Neuronal stem cell (in vitro differentiated cells): ENCODE measurements around the gene OPRD1.

Source experiments
- DNase-seq: peaks from one replicate; pipeline ENCODE4 v3.0.0-alpha.2; 2013; ENCODE audit warnings: low spot score
- H2AFZ ChIP-seq: one replicate; pipeline ENCODE4 v1.6.1; 2013; ENCODE audit warnings: mild to moderate bottlenecking, low read length, inconsistent platforms
- H2AK5ac ChIP-seq: 2 replicates; pipeline ENCODE4 v1.6.1; 2013; ENCODE audit warnings: low read depth, mild to moderate bottlenecking, inconsistent platforms, low read length, moderate library complexity, mixed read lengths
- H2BK120ac ChIP-seq: 2 replicates; pipeline ENCODE4 v1.6.1; 2013; ENCODE audit warnings: low read depth, mild to moderate bottlenecking, inconsistent platforms, low read length, moderate library complexity, mixed read lengths
- H2BK12ac ChIP-seq: one replicate; pipeline ENCODE4 v1.6.1; 2013; ENCODE audit warnings: low read length, inconsistent platforms
- H2BK15ac ChIP-seq: 2 replicates; pipeline ENCODE4 v1.6.1; 2013; ENCODE audit warnings: mild to moderate bottlenecking, low read length, inconsistent platforms, mixed read lengths
- H2BK5ac ChIP-seq: one replicate; pipeline ENCODE4 v1.6.1; 2013; ENCODE audit warnings: inconsistent platforms, mild to moderate bottlenecking, low read length, moderate library complexity
- H3K14ac ChIP-seq: one replicate; pipeline ENCODE4 v1.6.1; 2013; ENCODE audit warnings: low read length, inconsistent platforms
- H3K18ac ChIP-seq: 2 replicates; pipeline ENCODE4 v1.6.1; 2013; ENCODE audit warnings: low read length, inconsistent platforms
- H3K23ac ChIP-seq: 2 replicates; pipeline ENCODE4 v1.6.1; 2013; ENCODE audit warnings: low read depth, mild to moderate bottlenecking, mixed read lengths, low read length, inconsistent platforms; ENCODE audit not compliant: poor library complexity
- H3K27ac ChIP-seq: replicated peaks from 3 replicates; pipeline ENCODE4 v1.5.1; 2013; ENCODE audit warnings: low read length, inconsistent platforms
- H3K27me3 ChIP-seq, 3 experiments: 2 replicates each; pipeline ENCODE4 v1.6.1; 2013; ENCODE audit warnings: low read length in 3 of 3, mild to moderate bottlenecking in 2 of 3, inconsistent platforms in 1 of 3, low read depth in 1 of 3, mixed read lengths in 1 of 3, moderate library complexity in 1 of 3; ENCODE audit not compliant: control insufficient read depth in 3 of 3, insufficient read depth in 3 of 3
- H3K36me3 ChIP-seq, 2 donors: replicated peaks in 1 of 2; 2 replicates each; pipeline ENCODE4 v1.6.1; 2013; ENCODE audit warnings: low read length in 2 of 2; ENCODE audit not compliant: control insufficient read depth in 2 of 2, insufficient read depth in 2 of 2
- H3K4ac ChIP-seq: 2 replicates; pipeline ENCODE4 v1.6.1; 2013; ENCODE audit warnings: inconsistent platforms, mild to moderate bottlenecking, low read length, moderate library complexity
- H3K4me1 ChIP-seq, 2 donors: 1 replicate in 1 of 2; 2 replicates in 1 of 2; pipeline ENCODE4 v1.6.1; 2013; ENCODE audit warnings: low read length in 2 of 2, low read depth in 1 of 2; ENCODE audit not compliant: control insufficient read depth in 2 of 2, insufficient read depth in 1 of 2
- H3K4me2 ChIP-seq: one replicate; pipeline ENCODE4 v1.6.1; 2013; ENCODE audit warnings: mild to moderate bottlenecking, low read length, inconsistent platforms; ENCODE audit not compliant: insufficient read depth, poor library complexity, severe bottlenecking
- H3K4me3 ChIP-seq, 2 donors: 2 replicates each; pipeline ENCODE4 v1.5.1; 2013; ENCODE audit warnings: low read length in 2 of 2, mild to moderate bottlenecking in 2 of 2, inconsistent platforms in 1 of 2, moderate library complexity in 1 of 2
- H3K79me1 ChIP-seq: one replicate; pipeline ENCODE4 v1.6.1; 2013; ENCODE audit warnings: low read depth, mild to moderate bottlenecking, inconsistent platforms, low read length, moderate library complexity
- H3K9ac ChIP-seq: one replicate; pipeline ENCODE4 v1.6.1; 2013; ENCODE audit warnings: mild to moderate bottlenecking, low read depth, low read length, inconsistent platforms; ENCODE audit not compliant: poor library complexity
- H3K9me3 ChIP-seq, 2 donors: replicated peaks in 1 of 2; 2 replicates each; pipeline versions ENCODE3 to v1.6.1; 2013; ENCODE audit warnings: low read length in 2 of 2, mild to moderate bottlenecking in 2 of 2, inconsistent platforms in 1 of 2, low read depth in 1 of 2, mixed read lengths in 1 of 2, moderate library complexity in 1 of 2; ENCODE audit not compliant: control insufficient read depth in 2 of 2, insufficient read depth in 1 of 2
- H4K8ac ChIP-seq: one replicate; pipeline ENCODE4 v1.6.1; 2013; ENCODE audit warnings: low read depth, mild to moderate bottlenecking, inconsistent platforms, low read length, moderate library complexity
- H4K91ac ChIP-seq: one replicate; pipeline ENCODE4 v1.6.1; 2013; ENCODE audit warnings: low read length, low read depth, mild to moderate bottlenecking, inconsistent platforms; ENCODE audit not compliant: poor library complexity
- WGBS, 2 donors: extraction: QIAGEN DNeasy Blood & Tissue Kit; methylation state at CpG; one replicate each; pipeline ENCODE4 v1.1.7; 2013; ENCODE audit warnings: missing lambda C conversion rate in 2 of 2, mixed read lengths in 1 of 2; ENCODE audit not compliant: insufficient read length in 2 of 2, insufficient replicate concordance in 1 of 2; ENCODE audit errors: extremely low coverage in 2 of 2; 5-methylcytosine and 5-hydroxymethylcytosine counted together

Gene OPRD1

DNA sequence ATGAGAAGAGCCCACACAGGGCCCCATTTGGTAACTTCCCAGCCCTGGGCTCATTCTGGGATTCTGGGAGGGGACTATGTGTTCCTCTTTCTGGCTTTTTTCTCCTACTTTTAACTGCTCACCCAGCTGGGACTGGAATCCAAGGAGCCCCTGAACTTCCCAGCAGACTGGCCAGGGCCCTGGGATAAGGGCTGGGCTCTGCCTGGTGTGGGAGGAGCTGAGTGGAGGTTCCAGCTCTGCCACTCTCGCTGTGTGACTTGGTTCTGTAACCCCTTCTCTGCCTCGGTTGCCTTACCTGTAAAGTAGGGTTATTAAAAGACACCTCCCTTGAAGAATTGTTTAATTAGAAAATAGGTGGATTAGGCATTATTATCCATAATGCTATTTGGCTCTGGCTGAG lies 82.8 kb downstream of the OPRD1 start:
- no peak overlapping the region for H2BK120ac ChIP-seq
- WGBS, 2 donors, result no CpG with 5 or more reads among the region's 2 CpGs

DNA sequence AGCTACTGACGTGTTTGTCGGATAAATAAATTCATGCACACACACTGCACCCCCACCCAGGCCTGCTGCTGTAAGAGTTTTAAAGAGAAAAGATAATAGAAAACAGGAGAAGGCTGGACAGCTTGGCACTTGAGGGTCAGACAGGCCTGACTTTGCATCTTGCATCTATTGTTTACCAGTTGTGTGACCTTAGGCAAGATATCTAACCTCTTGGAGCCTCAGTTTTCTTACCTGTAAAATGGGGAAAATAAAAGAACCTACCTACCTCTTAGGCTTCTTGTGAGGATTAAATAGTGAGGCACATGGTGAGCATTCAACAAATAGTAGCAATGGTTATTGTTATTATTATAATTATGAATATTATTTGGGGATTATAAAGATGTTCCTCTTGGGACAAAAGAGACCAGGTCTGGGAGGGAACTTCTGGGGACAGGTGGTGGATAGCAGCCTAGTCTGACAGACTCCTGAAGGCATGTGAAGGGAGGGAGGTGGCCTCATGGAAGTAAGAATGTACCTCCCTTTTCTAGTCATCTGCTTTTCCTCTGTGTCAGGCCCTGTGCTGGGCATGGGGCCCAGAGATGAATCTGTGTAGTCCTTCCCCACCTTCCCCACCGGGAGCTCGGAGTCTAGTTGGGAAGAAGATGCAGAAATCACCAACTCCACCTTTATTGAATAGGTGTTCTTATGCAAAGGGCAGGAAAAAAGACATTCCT lies 84.1 kb downstream of the OPRD1 start:
- H3K4me1 ChIP-seq, result no peaks in the 10 kb centered on the region
- no peak overlapping the region for H2AFZ ChIP-seq
- no peaks in the 10 kb centered on the region for H3K36me3 ChIP-seq
- no peak overlapping the region for H2AK5ac ChIP-seq
- DNase-seq, result no peak
- no peak overlapping the region for H4K91ac ChIP-seq
- H3K14ac ChIP-seq, result no peak overlapping the region
- no peak overlapping the region for H3K9ac ChIP-seq
- no peak overlapping the region for H2BK12ac ChIP-seq
- H3K4me2 ChIP-seq, result no peak overlapping the region
- no peak overlapping the region for H3K4ac ChIP-seq
- no peaks in the 10 kb centered on the region for H3K9me3 ChIP-seq
- peaks cover 0 to 18% (median 0%) of the 10 kb centered on the region in 3 experiments for H3K27me3 ChIP-seq
- WGBS, 2 donors, result no CpG with 5 or more reads among the region's 4 CpGs
- no peak overlapping the region for H3K23ac ChIP-seq
- H3K79me1 ChIP-seq, result no peaks in the 10 kb centered on the region
- H3K27ac ChIP-seq, result no peak overlapping the region
- H3K18ac ChIP-seq, result no peak overlapping the region
- no peak overlapping the region for H4K8ac ChIP-seq
- no peak overlapping the region for H2BK5ac ChIP-seq
- no peak overlapping the region for H2BK120ac ChIP-seq
- no peak overlapping the region for H2BK15ac ChIP-seq
- no peak overlapping the region for H3K4me3 ChIP-seq

More for the DNA sequence above, 82.8 kb downstream of the OPRD1 start:
- no peaks in the 10 kb centered on the region for H3K4me1 ChIP-seq
- peaks cover 0 to 25% (median 0%) of the 10 kb centered on the region in 3 experiments for H3K27me3 ChIP-seq
- H3K18ac ChIP-seq, result no peak overlapping the region
- no peak overlapping the region for H2BK12ac ChIP-seq
- no peaks in the 10 kb centered on the region for H3K36me3 ChIP-seq
- no peak overlapping the region for H2BK15ac ChIP-seq
- H2BK5ac ChIP-seq, result no peak overlapping the region
- H3K23ac ChIP-seq, result no peak overlapping the region
- no peak overlapping the region for H3K4me3 ChIP-seq
- H3K4me2 ChIP-seq, result no peak overlapping the region
- no peak for DNase-seq
- H3K79me1 ChIP-seq, result no peaks in the 10 kb centered on the region
- H2AK5ac ChIP-seq, result no peak overlapping the region
- no peak overlapping the region for H2AFZ ChIP-seq
- H4K91ac ChIP-seq, result no peak overlapping the region
- no peaks in the 10 kb centered on the region for H3K9me3 ChIP-seq
- no peak overlapping the region for H3K27ac ChIP-seq
- no peak overlapping the region for H3K9ac ChIP-seq
- no peak overlapping the region for H3K4ac ChIP-seq
- H3K14ac ChIP-seq, result no peak overlapping the region
- H4K8ac ChIP-seq, result no peak overlapping the region

GRCh38 chr1:28896609-28896986 lies 84.6 kb downstream of the OPRD1 start:
- H3K23ac ChIP-seq, result no peak overlapping the region
- H3K14ac ChIP-seq, result no peak overlapping the region
- no peak for DNase-seq

DNA sequence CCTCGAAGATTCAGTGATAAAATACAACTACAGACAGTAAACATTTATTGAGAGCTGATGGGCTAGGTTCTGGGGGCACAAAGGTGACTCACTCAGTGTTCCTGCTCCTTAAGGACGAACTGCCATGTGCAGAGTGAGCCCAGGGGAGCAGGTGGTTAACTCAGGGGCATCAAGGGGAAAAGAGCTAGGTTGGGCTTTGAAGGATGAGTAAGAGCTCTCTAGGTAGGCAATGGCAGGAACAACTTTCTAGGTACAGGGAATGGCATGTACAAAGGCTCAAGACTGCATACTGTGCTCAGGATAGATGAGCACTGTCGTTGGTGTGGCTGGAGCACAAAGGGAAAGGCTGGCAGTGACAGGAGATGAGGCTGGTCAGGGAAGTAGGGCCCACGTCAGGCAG lies 85.8 kb downstream of the OPRD1 start:
- Histone ChIP-seq H2AFZ (no peak overlapping the region), H3K9ac (peak overlapping the region; percentile 30)
- whole genome bisulfite sequencing, 2 donors, result no CpG with 5 or more reads among the region's 4 CpGs

More at GRCh38 chr1:28896609-28896986, 84.6 kb downstream of the OPRD1 start:
- Histone ChIP-seq H3K4me3 (no peak overlapping the region), H4K91ac (no peak overlapping the region), H2BK120ac (no peak overlapping the region), H2BK5ac (no peak overlapping the region), H3K79me1 (no peaks in the 10 kb centered on the region), H3K27me3 (peaks cover 0 to 17% (median 0%) of the 10 kb centered on the region in 3 experiments), H3K18ac (no peak overlapping the region), H2BK12ac (no peak overlapping the region), H3K4me1 (no peaks in the 10 kb centered on the region), H2BK15ac (no peak overlapping the region), H3K9ac (no peak overlapping the region), H2AK5ac (no peak overlapping the region), H3K27ac (no peak overlapping the region), H2AFZ (no peak overlapping the region), H3K9me3 (no peaks in the 10 kb centered on the region), H3K4ac (no peak overlapping the region), H4K8ac (no peak overlapping the region), H3K4me2 (no peak overlapping the region), H3K36me3 (no peaks in the 10 kb centered on the region)
- no CpG with 5 or more reads among the region's 3 CpGs for WGBS, 2 donors

More for the DNA sequence above, 85.8 kb downstream of the OPRD1 start:
- H3K4me3 ChIP-seq, result no peak overlapping the region
- H3K4me1 ChIP-seq, result no peaks in the 10 kb centered on the region
- no peak overlapping the region for H2BK120ac ChIP-seq
- peak overlapping the region; percentile 31 for H3K23ac ChIP-seq
- H4K8ac ChIP-seq, result no peak overlapping the region
- H2BK5ac ChIP-seq, result peak overlapping the region; percentile 42
- DNase-seq, result no peak
- peak overlapping the region; percentile 44 for H3K18ac ChIP-seq
- no peaks in the 10 kb centered on the region for H3K9me3 ChIP-seq
- no peak overlapping the region for H3K4ac ChIP-seq
- no peak overlapping the region for H3K27ac ChIP-seq
- H3K36me3 ChIP-seq, result no peaks in the 10 kb centered on the region
- no peak overlapping the region for H4K91ac ChIP-seq
- peak overlapping the region; percentile 63 for H2BK12ac ChIP-seq
- H3K27me3 ChIP-seq, result peaks cover 0 to 17% (median 0%) of the 10 kb centered on the region in 3 experiments
- peak overlapping the region; percentile 32 for H2AK5ac ChIP-seq
- no peak overlapping the region for H3K4me2 ChIP-seq
- no peak overlapping the region for H3K14ac ChIP-seq
- no peaks in the 10 kb centered on the region for H3K79me1 ChIP-seq
- H2BK15ac ChIP-seq, result no peak overlapping the region
